Endothelial cell (in vitro differentiated cells): ENCODE measurements around the gene GALNT18. TPM values are rescaled to one million over a fixed set of nuclear protein-coding genes. Genes with fewer than 3 reads are reported as not detected.

Experiments used
- DNase-seq: peaks from one replicate; pipeline ENCODE4 v3.0.0; 2021; ENCODE audit warnings: low spot score
- H3K27ac Mint-ChIP-seq: one replicate; pipeline ENCODE4 v1.8.0; 2021; ENCODE audit warnings: mixed read lengths, inconsistent platforms; ENCODE audit not compliant: unreplicated experiment
- H3K27me3 Mint-ChIP-seq: one replicate; pipeline ENCODE4 v1.8.0; 2021; ENCODE audit warnings: mild to moderate bottlenecking, moderate library complexity, mixed read lengths, inconsistent platforms; ENCODE audit not compliant: unreplicated experiment
- H3K36me3 Mint-ChIP-seq: one replicate; pipeline ENCODE4 v1.8.0; 2021; ENCODE audit warnings: mild to moderate bottlenecking, low read depth, mixed read lengths, inconsistent platforms; ENCODE audit not compliant: unreplicated experiment
- H3K4me1 Mint-ChIP-seq: one replicate; pipeline ENCODE4 v1.8.0; 2021; ENCODE audit warnings: mild to moderate bottlenecking, mixed read lengths, inconsistent platforms; ENCODE audit not compliant: unreplicated experiment
- H3K4me3 Mint-ChIP-seq: one replicate; pipeline ENCODE4 v1.8.0; 2021; ENCODE audit warnings: mild to moderate bottlenecking, mixed read lengths, inconsistent platforms; ENCODE audit not compliant: unreplicated experiment
- H3K9me3 Mint-ChIP-seq: one replicate; pipeline ENCODE4 v1.8.0; 2021; ENCODE audit warnings: mixed read lengths, inconsistent platforms; ENCODE audit not compliant: unreplicated experiment
- total RNA-seq: library from RNA; stranded (reverse); fragmentation: NEBNext Ultra II Directional; extraction: Animal tissue kit (Norgen Biotek cat#: 25700); gene quantifications from one replicate; pipeline ENCODE4 v1.2.1, GENCODE V29; 2021; ENCODE audit not compliant: unreplicated experiment
- TF ChIP-seq, protein P1 (sequence below): fragments of 200-600 bp; sonication (generic); IDR thresholded peaks from one replicate; pipeline ENCODE4 v1.5.0; 2021; ENCODE audit warnings: antibody characterized with exemption; ENCODE audit not compliant: unreplicated experiment

Gene GALNT18
- total RNA-seq, 1 donor from 2014 or later, result 87.6 TPM

DNA sequence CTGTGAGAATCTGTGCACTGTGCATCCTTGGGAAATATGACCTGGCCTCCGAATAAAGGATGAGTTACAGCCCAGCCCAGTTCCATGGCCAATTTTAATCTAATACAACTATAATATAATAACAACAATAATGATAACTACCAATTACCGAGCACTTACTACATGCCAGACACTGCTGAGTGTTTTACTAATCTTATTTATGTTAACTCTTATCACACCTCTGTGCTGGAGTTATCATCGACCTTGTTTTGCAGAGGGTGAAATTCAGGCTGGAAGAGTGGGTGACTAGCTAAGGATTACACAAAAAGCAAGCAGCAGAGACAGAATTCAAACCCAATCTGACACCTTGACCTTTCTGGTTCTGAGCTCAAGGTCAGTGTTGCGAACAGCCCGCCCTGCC lies 83.9 kb downstream of the GALNT18 start:
- H3K4me1 Mint-ChIP-seq, result peaks cover 61% of the 10 kb centered on the region
- no peak overlapping the region for H3K27ac Mint-ChIP-seq
- H3K9me3 Mint-ChIP-seq, result no peaks in the 10 kb centered on the region
- DNase-seq, result no peak
- TF ChIP-seq, protein P1, sequence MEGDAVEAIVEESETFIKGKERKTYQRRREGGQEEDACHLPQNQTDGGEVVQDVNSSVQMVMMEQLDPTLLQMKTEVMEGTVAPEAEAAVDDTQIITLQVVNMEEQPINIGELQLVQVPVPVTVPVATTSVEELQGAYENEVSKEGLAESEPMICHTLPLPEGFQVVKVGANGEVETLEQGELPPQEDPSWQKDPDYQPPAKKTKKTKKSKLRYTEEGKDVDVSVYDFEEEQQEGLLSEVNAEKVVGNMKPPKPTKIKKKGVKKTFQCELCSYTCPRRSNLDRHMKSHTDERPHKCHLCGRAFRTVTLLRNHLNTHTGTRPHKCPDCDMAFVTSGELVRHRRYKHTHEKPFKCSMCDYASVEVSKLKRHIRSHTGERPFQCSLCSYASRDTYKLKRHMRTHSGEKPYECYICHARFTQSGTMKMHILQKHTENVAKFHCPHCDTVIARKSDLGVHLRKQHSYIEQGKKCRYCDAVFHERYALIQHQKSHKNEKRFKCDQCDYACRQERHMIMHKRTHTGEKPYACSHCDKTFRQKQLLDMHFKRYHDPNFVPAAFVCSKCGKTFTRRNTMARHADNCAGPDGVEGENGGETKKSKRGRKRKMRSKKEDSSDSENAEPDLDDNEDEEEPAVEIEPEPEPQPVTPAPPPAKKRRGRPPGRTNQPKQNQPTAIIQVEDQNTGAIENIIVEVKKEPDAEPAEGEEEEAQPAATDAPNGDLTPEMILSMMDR, result no peak
- H3K4me3 Mint-ChIP-seq, result no peak overlapping the region
- H3K36me3 Mint-ChIP-seq, result peaks cover 19% of the 10 kb centered on the region
- peaks cover 6% of the 10 kb centered on the region for H3K27me3 Mint-ChIP-seq

- no peaks in the 10 kb centered on the region for H3K9me3 Mint-ChIP-seq
- H3K27me3 Mint-ChIP-seq, result peaks cover 6% of the 10 kb centered on the region
- H3K27ac Mint-ChIP-seq, result no peak overlapping the region
- peaks cover 19% of the 10 kb centered on the region for H3K36me3 Mint-ChIP-seq
- DNase-seq, result no peak
- no peak overlapping the region for H3K4me3 Mint-ChIP-seq
- peaks cover 66% of the 10 kb centered on the region for H3K4me1 Mint-ChIP-seq
- TF ChIP-seq, protein P1, result no peak
Observed at GRCh38 chr11:11537372-11537771, 84.4 kb downstream of the GALNT18 start.

- TF ChIP-seq, protein P1, result no peak
- Mint-ChIP-seq H3K4me1 (peaks cover 73% of the 10 kb centered on the region), H3K4me3 (no peak overlapping the region), H3K36me3 (peaks cover 23% of the 10 kb centered on the region), H3K9me3 (no peaks in the 10 kb centered on the region), H3K27ac (peak overlapping the region; percentile 95), H3K27me3 (peaks cover 8% of the 10 kb centered on the region)
- no peak for DNase-seq
Observed at GRCh38 chr11:11536650-11537049, 85.2 kb downstream of the GALNT18 start.

DNA sequence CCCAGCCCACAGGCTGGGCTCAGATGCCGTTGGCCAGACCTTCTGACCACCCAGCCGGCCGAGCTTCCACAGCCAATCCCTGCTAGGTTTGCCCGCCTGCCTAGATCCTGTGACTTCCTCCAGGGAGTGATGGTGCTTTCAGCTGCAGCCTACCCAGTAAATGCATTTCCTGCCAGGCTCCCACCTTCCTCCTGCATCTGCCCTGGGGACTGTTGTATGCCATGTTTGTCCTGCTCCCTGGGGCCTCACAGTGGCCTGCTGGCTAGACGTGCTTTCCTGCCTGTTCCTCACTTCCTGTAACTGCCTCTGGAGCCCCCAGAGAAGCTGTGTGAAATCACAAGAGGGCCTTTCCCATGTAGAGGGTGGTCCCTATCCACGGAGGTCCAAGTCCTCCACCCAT lies 86.2 kb downstream of the GALNT18 start:
- peaks cover 78% of the 10 kb centered on the region for H3K4me1 Mint-ChIP-seq
- peak overlapping the region; percentile 29 for H3K4me3 Mint-ChIP-seq
- peaks cover 8% of the 10 kb centered on the region for H3K27me3 Mint-ChIP-seq
- peak overlapping the region; percentile 95 for H3K27ac Mint-ChIP-seq
- H3K9me3 Mint-ChIP-seq, result no peaks in the 10 kb centered on the region
- peaks cover 26% of the 10 kb centered on the region for H3K36me3 Mint-ChIP-seq
- TF ChIP-seq, protein P1, result no peak
- DNase-seq, result peak; percentile 47

- TF ChIP-seq, protein P1, result no peak
- DNase-seq, result no peak
- H3K27me3 Mint-ChIP-seq, result peaks cover 8% of the 10 kb centered on the region
- peak overlapping the region; percentile 19 for H3K4me3 Mint-ChIP-seq
- peak overlapping the region; percentile 95 for H3K27ac Mint-ChIP-seq
- peaks cover 78% of the 10 kb centered on the region for H3K4me1 Mint-ChIP-seq
- H3K36me3 Mint-ChIP-seq, result peaks cover 26% of the 10 kb centered on the region
- H3K9me3 Mint-ChIP-seq, result no peaks in the 10 kb centered on the region
Observed at GRCh38 chr11:11534981-11535380, 86.8 kb downstream of the GALNT18 start.
